Mammary epithelial cell (primary cell): ENCODE measurements around the gene ROBO4.

Source experiments
- EZH2 ChIP-seq: IDR thresholded peaks from 2 replicates; pipeline ENCODE4 v1.6.1; 2012; ENCODE audit warnings: low read length, inconsistent platforms, borderline replicate concordance
- TF ChIP-seq, protein P1 (sequence below), 2 donors: IDR thresholded peaks in 1 of 2; conservative IDR thresholded peaks in 1 of 2; 2 replicates each; pipeline ENCODE4 v1.5.1; 2011 to 2012; ENCODE audit warnings: inconsistent platforms in 2 of 2, low read length in 2 of 2, mild to moderate bottlenecking in 2 of 2, control low read depth in 1 of 2, low read depth in 1 of 2; ENCODE audit not compliant: insufficient read depth in 1 of 2; ENCODE audit errors: extremely low read depth in 1 of 2

- TF ChIP-seq, protein P1, sequence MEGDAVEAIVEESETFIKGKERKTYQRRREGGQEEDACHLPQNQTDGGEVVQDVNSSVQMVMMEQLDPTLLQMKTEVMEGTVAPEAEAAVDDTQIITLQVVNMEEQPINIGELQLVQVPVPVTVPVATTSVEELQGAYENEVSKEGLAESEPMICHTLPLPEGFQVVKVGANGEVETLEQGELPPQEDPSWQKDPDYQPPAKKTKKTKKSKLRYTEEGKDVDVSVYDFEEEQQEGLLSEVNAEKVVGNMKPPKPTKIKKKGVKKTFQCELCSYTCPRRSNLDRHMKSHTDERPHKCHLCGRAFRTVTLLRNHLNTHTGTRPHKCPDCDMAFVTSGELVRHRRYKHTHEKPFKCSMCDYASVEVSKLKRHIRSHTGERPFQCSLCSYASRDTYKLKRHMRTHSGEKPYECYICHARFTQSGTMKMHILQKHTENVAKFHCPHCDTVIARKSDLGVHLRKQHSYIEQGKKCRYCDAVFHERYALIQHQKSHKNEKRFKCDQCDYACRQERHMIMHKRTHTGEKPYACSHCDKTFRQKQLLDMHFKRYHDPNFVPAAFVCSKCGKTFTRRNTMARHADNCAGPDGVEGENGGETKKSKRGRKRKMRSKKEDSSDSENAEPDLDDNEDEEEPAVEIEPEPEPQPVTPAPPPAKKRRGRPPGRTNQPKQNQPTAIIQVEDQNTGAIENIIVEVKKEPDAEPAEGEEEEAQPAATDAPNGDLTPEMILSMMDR (conservative IDR thresholded peaks at IDR 0.05 in 1 of 2, IDR thresholded peaks at IDR 0.05 in 1 of 2; ENCODE audit: extremely low read depth in 1 of 2, insufficient read depth in 1 of 2, low read depth in 1 of 2, low read length in 2 of 2), result peak; percentile 3 to 38
- TF ChIP-seq EZH2, result peak; percentile 22
Observed at GRCh38 chr11:124868331-124869274, 29.1 kb downstream of the ROBO4 start.
